Measurements from ENCODE around the gene GRXCR1. TPM values are rescaled to one million over a fixed set of nuclear protein-coding genes. Genes with fewer than 3 reads are reported as not detected.

GRXCR1 gene
- total RNA-seq, 1 donor from 2014 or later = not detected

Other genes starting within 250 kb of the GRXCR1 start
- 1.0 TPM for gene ATP8A1, start 235.6 kb upstream of the GRXCR1 start, total RNA-seq

Measured in left lobe of liver (tissue), 1 donor.